Activated CD8-positive, alpha-beta T cell treated with anti-CD3 and anti-CD28 coated beads for 36 hours (primary cell): ENCODE data around the gene HIPK3. TPM values are rescaled to one million over a fixed set of nuclear protein-coding genes. Genes with fewer than 3 reads are reported as not detected.

Source experiments
- ATAC-seq: fragments of 200-7000 bp; cut with Tn5 transposase; one replicate; pipeline ENCODE4 v1.10.0; 2021; ENCODE audit warnings: mild to moderate bottlenecking, moderate library complexity
- CTCF ChIA-PET: fragments of 350-600 bp; sonication (Branson Sonifier 250); formaldehyde crosslinking; loops from one replicate; lab custom pipeline; 2021; ENCODE audit warnings: antibody characterized with exemption; lab: Charles Lee
- POLR2A ChIA-PET: fragments of 350-600 bp; sonication (Branson Sonifier 250); formaldehyde crosslinking; loops from one replicate; lab custom pipeline; 2021; ENCODE audit warnings: antibody characterized with exemption; lab: Charles Lee
- DNase-seq: peaks from one replicate; pipeline ENCODE4 v3.0.0-alpha.2; 2020
- H3K27ac Mint-ChIP-seq: one replicate; pipeline ENCODE4 v1.8.0; 2021; ENCODE audit warnings: mild to moderate bottlenecking, mixed read lengths
- H3K27me3 Mint-ChIP-seq: one replicate; pipeline ENCODE4 v1.8.0; 2021; ENCODE audit warnings: mixed read lengths
- H3K36me3 Mint-ChIP-seq: one replicate; pipeline ENCODE4 v1.8.0; 2021; ENCODE audit warnings: low read depth, mixed read lengths
- H3K4me1 Mint-ChIP-seq: one replicate; pipeline ENCODE4 v1.8.0; 2021; ENCODE audit warnings: low read depth, mixed read lengths
- H3K4me3 Mint-ChIP-seq: one replicate; pipeline ENCODE4 v1.8.0; 2021; ENCODE audit warnings: mild to moderate bottlenecking, moderate library complexity, mixed read lengths
- H3K9me3 Mint-ChIP-seq: one replicate; pipeline ENCODE4 v1.8.0; 2021; ENCODE audit warnings: mixed read lengths
- CTCF ChIP-seq: fragments of 200-600 bp; IDR thresholded peaks from one replicate; pipeline ENCODE4 v1.8.0; 2022; ENCODE audit warnings: antibody characterized with exemption, mild to moderate bottlenecking
- intact Hi-C: fragments of 100-400 bp; cut with micrococcal nuclease; formaldehyde crosslinking; loops from one replicate; pipeline ENCODE4 v1.10.0; 2022
- total RNA-seq, 2 experiments: library from RNA; stranded (reverse); gene quantifications; one replicate each; pipeline ENCODE4 v1.2.3, GENCODE V29; 2021

The HIPK3 gene
- total RNA-seq, 2 experiments from 2014 or later: 27.3 to 28.2 TPM

- Mint-ChIP-seq H3K4me1 (no peaks in the 10 kb centered on the region), H3K9me3 (no peaks in the 10 kb centered on the region), H3K36me3 (no peaks in the 10 kb centered on the region), H3K27me3 (peaks cover 14% of the 10 kb centered on the region), H3K27ac (no peak overlapping the region), H3K4me3 (no peak overlapping the region)
- intact Hi-C loops: no loop called here
- no peak for TF ChIP-seq CTCF
- ATAC-seq (no peak), DNase-seq (no peak)
- CTCF ChIA-PET: no interaction called here
- POLR2A ChIA-PET: no interaction called here
Observed at GRCh38 chr11:33390944-33391892, 134.0 kb downstream of the HIPK3 start.

GRCh38 chr11:33391893-33392251, 134.7 kb downstream of the HIPK3 start:
- Mint-ChIP-seq H3K27ac (no peak overlapping the region), H3K27me3 (peaks cover 15% of the 10 kb centered on the region), H3K4me1 (no peaks in the 10 kb centered on the region), H3K4me3 (no peak overlapping the region), H3K36me3 (no peaks in the 10 kb centered on the region), H3K9me3 (no peaks in the 10 kb centered on the region)
- DNase-seq (no peak), ATAC-seq (no peak)
- POLR2A ChIA-PET: no interaction called here
- no peak for TF ChIP-seq CTCF
- CTCF ChIA-PET: no interaction called here
- intact Hi-C loops: no loop called here

GRCh38 chr11:33394431-33395109, 137.4 kb downstream of the HIPK3 start:
- Mint-ChIP-seq H3K27ac (no peak overlapping the region), H3K9me3 (no peaks in the 10 kb centered on the region), H3K4me1 (no peaks in the 10 kb centered on the region), H3K4me3 (no peak overlapping the region), H3K27me3 (peaks cover 15% of the 10 kb centered on the region), H3K36me3 (no peaks in the 10 kb centered on the region)
- intact Hi-C loops: no loop called here
- CTCF ChIA-PET: no interaction called here
- TF ChIP-seq CTCF: no peak
- DNase-seq (no peak), ATAC-seq (no peak)
- POLR2A ChIA-PET: no interaction called here

- Mint-ChIP-seq H3K36me3 (no peaks in the 10 kb centered on the region), H3K9me3 (no peaks in the 10 kb centered on the region), H3K27ac (no peak overlapping the region), H3K4me1 (no peaks in the 10 kb centered on the region), H3K27me3 (peaks cover 15% of the 10 kb centered on the region), H3K4me3 (no peak overlapping the region)
- CTCF ChIA-PET: interaction anchor here (1.3 kb wide), 1 partner anchor 15 kb away, joined by 3 read pairs; no protein-coding TSS in a partner anchor
- DNase-seq (no peak), ATAC-seq (no peak)
- POLR2A ChIA-PET: no interaction called here
- intact Hi-C loops: no loop called here
- TF ChIP-seq CTCF: no peak
Observed at GRCh38 chr11:33396361-33396760, 139.2 kb downstream of the HIPK3 start.

- no peak for TF ChIP-seq CTCF
- ATAC-seq (no peak), DNase-seq (no peak)
- ChIA-PET POLR2A (no interaction called here), CTCF (no interaction called here)
- Mint-ChIP-seq H3K9me3 (no peaks in the 10 kb centered on the region), H3K36me3 (no peaks in the 10 kb centered on the region), H3K27me3 (peaks cover 19% of the 10 kb centered on the region), H3K27ac (no peak overlapping the region), H3K4me3 (no peak overlapping the region), H3K4me1 (no peaks in the 10 kb centered on the region)
- intact Hi-C loops: no loop called here
Observed at GRCh38 chr11:33399421-33399820, 142.2 kb downstream of the HIPK3 start.
